WTC11 (cell line): ENCODE results near the gene PSME4.

Source experiments
- CBFB ChIP-seq: sonication (generic); formaldehyde crosslinking; IDR thresholded peaks from 2 replicates; pipeline ENCODE4 v1.8.1; 2022; ENCODE audit warnings: mild to moderate bottlenecking, low read depth, missing genetic modification reagents
- CREM ChIP-seq: sonication (generic); formaldehyde crosslinking; IDR thresholded peaks from 2 replicates; pipeline ENCODE4 v1.8.1; 2022; ENCODE audit warnings: mild to moderate bottlenecking, missing genetic modification reagents, moderate library complexity
- NR2C2 ChIP-seq: sonication (generic); formaldehyde crosslinking; IDR thresholded peaks from 2 replicates; pipeline ENCODE4 v1.8.0; 2022; ENCODE audit warnings: mild to moderate bottlenecking, missing genetic modification reagents
- ZBTB21 ChIP-seq: sonication (generic); formaldehyde crosslinking; IDR thresholded peaks from 2 replicates; pipeline ENCODE4 v1.8.1; 2023; ENCODE audit warnings: mild to moderate bottlenecking, missing genetic modification reagents, borderline replicate concordance
- ZNF317 ChIP-seq: sonication (generic); formaldehyde crosslinking; IDR thresholded peaks from 2 replicates; pipeline ENCODE4 v1.8.1; 2023; ENCODE audit warnings: low read depth, mild to moderate bottlenecking, moderate library complexity, missing genetic modification reagents, borderline replicate concordance
- TF ChIP-seq, protein P1 (sequence below): fragments of 200-600 bp; IDR thresholded peaks from 2 replicates; pipeline ENCODE4 v1.8.0; 2022; ENCODE audit warnings: antibody characterized with exemption
- TF ChIP-seq, protein P2 (sequence below): sonication (generic); formaldehyde crosslinking; IDR thresholded peaks from 2 replicates; pipeline ENCODE4 v1.8.1; 2023; ENCODE audit warnings: mild to moderate bottlenecking, missing genetic modification reagents, moderate library complexity

DNA sequence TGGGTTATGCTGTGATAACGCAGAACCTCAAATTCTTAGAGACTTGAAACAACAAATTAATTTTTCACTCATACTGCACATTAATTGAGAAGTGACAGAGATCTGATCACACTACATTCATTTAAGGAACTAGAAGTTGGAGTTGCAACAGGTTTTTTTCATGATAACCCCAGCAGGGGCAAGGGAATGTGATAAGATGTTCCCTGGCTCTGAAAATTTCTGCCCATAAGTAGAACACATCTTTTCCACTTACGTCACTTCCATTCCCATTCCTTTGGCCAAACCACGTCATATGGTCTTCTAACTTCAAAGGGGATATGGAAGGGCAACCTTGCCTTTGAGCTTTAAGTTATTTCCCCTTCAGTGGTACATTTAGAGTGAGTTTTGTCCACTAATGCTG lies 29.7 kb upstream of the PSME4 start:
- TF ChIP-seq CREM (CRISPR knock-in tag) (no peak), ZNF317 (no peak), ZBTB21 (CRISPR knock-in tag) (no peak), CBFB (CRISPR knock-in tag) (no peak), NR2C2 (CRISPR knock-in tag) (no peak)
- TF ChIP-seq, protein P1, sequence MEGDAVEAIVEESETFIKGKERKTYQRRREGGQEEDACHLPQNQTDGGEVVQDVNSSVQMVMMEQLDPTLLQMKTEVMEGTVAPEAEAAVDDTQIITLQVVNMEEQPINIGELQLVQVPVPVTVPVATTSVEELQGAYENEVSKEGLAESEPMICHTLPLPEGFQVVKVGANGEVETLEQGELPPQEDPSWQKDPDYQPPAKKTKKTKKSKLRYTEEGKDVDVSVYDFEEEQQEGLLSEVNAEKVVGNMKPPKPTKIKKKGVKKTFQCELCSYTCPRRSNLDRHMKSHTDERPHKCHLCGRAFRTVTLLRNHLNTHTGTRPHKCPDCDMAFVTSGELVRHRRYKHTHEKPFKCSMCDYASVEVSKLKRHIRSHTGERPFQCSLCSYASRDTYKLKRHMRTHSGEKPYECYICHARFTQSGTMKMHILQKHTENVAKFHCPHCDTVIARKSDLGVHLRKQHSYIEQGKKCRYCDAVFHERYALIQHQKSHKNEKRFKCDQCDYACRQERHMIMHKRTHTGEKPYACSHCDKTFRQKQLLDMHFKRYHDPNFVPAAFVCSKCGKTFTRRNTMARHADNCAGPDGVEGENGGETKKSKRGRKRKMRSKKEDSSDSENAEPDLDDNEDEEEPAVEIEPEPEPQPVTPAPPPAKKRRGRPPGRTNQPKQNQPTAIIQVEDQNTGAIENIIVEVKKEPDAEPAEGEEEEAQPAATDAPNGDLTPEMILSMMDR = no peak
- TF ChIP-seq, protein P2, sequence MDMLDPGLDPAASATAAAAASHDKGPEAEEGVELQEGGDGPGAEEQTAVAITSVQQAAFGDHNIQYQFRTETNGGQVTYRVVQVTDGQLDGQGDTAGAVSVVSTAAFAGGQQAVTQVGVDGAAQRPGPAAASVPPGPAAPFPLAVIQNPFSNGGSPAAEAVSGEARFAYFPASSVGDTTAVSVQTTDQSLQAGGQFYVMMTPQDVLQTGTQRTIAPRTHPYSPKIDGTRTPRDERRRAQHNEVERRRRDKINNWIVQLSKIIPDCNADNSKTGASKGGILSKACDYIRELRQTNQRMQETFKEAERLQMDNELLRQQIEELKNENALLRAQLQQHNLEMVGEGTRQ (CRISPR knock-in tag) = no peak
